Mesenchymal stem cell (in vitro differentiated cells and primary cell): ENCODE measurements around the gene FILIP1L.
A peak's percentile ranks its signal among the peaks of the same experiment; 100 is the strongest.

Source experiments
- DNase-seq: peaks from one replicate; pipeline ENCODE4 v3.0.0-alpha.2; 2013
- H2AFZ ChIP-seq: one replicate; pipeline ENCODE4 v1.6.1; 2013; ENCODE audit warnings: low read depth, mild to moderate bottlenecking, control low read depth, inconsistent platforms, low read length, moderate library complexity
- H2AK5ac ChIP-seq: 2 replicates; pipeline ENCODE4 v1.6.1; 2013; ENCODE audit warnings: low read length, moderate library complexity, mild to moderate bottlenecking, inconsistent platforms; ENCODE audit not compliant: severe bottlenecking
- H2BK120ac ChIP-seq: one replicate; pipeline ENCODE4 v1.6.1; 2013; ENCODE audit warnings: low read depth, mild to moderate bottlenecking, inconsistent platforms, low read length, moderate library complexity
- H2BK12ac ChIP-seq, 2 experiments: one replicate each; pipeline ENCODE4 v1.6.1; 2013; ENCODE audit warnings: inconsistent platforms in 2 of 2, low read length in 2 of 2, mild to moderate bottlenecking in 2 of 2, moderate library complexity in 2 of 2, control low read depth in 1 of 2
- H2BK15ac ChIP-seq: one replicate; pipeline ENCODE4 v1.6.1; 2013; ENCODE audit warnings: mild to moderate bottlenecking, low read depth, inconsistent platforms; ENCODE audit not compliant: poor library complexity, severe bottlenecking
- H2BK5ac ChIP-seq: 2 replicates; pipeline ENCODE4 v1.6.1; 2013; ENCODE audit warnings: low read depth, mild to moderate bottlenecking, low read length, control low read depth, inconsistent platforms; ENCODE audit not compliant: poor library complexity, severe bottlenecking
- H3K14ac ChIP-seq, 2 experiments: one replicate each; pipeline ENCODE4 v1.6.1; 2013; ENCODE audit warnings: inconsistent platforms in 2 of 2, low read length in 2 of 2, control low read depth in 1 of 2, mild to moderate bottlenecking in 1 of 2, moderate library complexity in 1 of 2
- H3K18ac ChIP-seq, 2 experiments: one replicate each; pipeline ENCODE4 v1.6.1; 2013; ENCODE audit warnings: inconsistent platforms in 2 of 2, low read length in 2 of 2, control low read depth in 1 of 2, low read depth in 1 of 2, mild to moderate bottlenecking in 1 of 2
- H3K23ac ChIP-seq, 2 experiments: one replicate each; pipeline ENCODE4 v1.6.1; 2013; ENCODE audit warnings: inconsistent platforms in 2 of 2, low read length in 2 of 2, mild to moderate bottlenecking in 2 of 2, moderate library complexity in 2 of 2, control low read depth in 1 of 2
- H3K27ac ChIP-seq: 2 replicates; pipeline ENCODE4 v1.5.1; 2013; ENCODE audit warnings: mild to moderate bottlenecking, moderate library complexity, low read length, control low read depth, inconsistent platforms; ENCODE audit not compliant: poor library complexity, severe bottlenecking
- H3K27me3 ChIP-seq, 2 experiments: 2 replicates each; pipeline versions ENCODE4 v1.6.1 to v1.7.0; 2013; ENCODE audit warnings: low read length in 2 of 2, mild to moderate bottlenecking in 2 of 2, moderate library complexity in 2 of 2, control low read depth in 1 of 2, inconsistent platforms in 1 of 2; ENCODE audit not compliant: control insufficient read depth in 1 of 2, insufficient read depth in 1 of 2
- H3K36me3 ChIP-seq, 2 experiments: 2 replicates each; pipeline versions ENCODE4 v1.6.1 to v1.7.0; 2013; ENCODE audit warnings: low read length in 2 of 2, control low read depth in 1 of 2, inconsistent platforms in 1 of 2, low read depth in 1 of 2, mild to moderate bottlenecking in 1 of 2; ENCODE audit not compliant: insufficient read depth in 2 of 2, control insufficient read depth in 1 of 2
- H3K4ac ChIP-seq, 2 experiments: one replicate each; pipeline ENCODE4 v1.6.1; 2013; ENCODE audit warnings: inconsistent platforms in 2 of 2, low read length in 2 of 2, mild to moderate bottlenecking in 2 of 2, moderate library complexity in 2 of 2, control low read depth in 1 of 2, low read depth in 1 of 2
- H3K4me1 ChIP-seq: 2 replicates; pipeline ENCODE4 v1.6.1; 2013; ENCODE audit warnings: low read depth, low read length, control low read depth; ENCODE audit not compliant: control insufficient read depth, insufficient read depth
- H3K4me2 ChIP-seq: 2 replicates; pipeline ENCODE4 v1.6.1; 2013; ENCODE audit warnings: low read length, mild to moderate bottlenecking, inconsistent platforms; ENCODE audit not compliant: poor library complexity, severe bottlenecking
- H3K4me3 ChIP-seq, 2 experiments: 2 replicates each; pipeline versions ENCODE4 v1.5.1 to v1.7.0; 2013; ENCODE audit warnings: low read length in 2 of 2, mild to moderate bottlenecking in 2 of 2, control low read depth in 1 of 2, low read depth in 1 of 2; ENCODE audit not compliant: insufficient read depth in 1 of 2
- H3K79me1 ChIP-seq: replicated peaks from 2 replicates; pipeline ENCODE4 v1.6.1; 2013; ENCODE audit warnings: mild to moderate bottlenecking, control low read depth, low read length, inconsistent platforms; ENCODE audit not compliant: poor library complexity, severe bottlenecking
- H3K9ac ChIP-seq: 2 replicates; pipeline ENCODE4 v1.7.0; 2013; ENCODE audit warnings: mild to moderate bottlenecking, low read length, moderate library complexity
- H3K9me3 ChIP-seq: 2 replicates; pipeline ENCODE4 v1.7.0; 2013; ENCODE audit warnings: mild to moderate bottlenecking, low read length; ENCODE audit not compliant: control insufficient read depth
- H4K8ac ChIP-seq: one replicate; pipeline ENCODE4 v1.6.1; 2013; ENCODE audit warnings: inconsistent platforms, mild to moderate bottlenecking, low read length, moderate library complexity
- H4K91ac ChIP-seq: one replicate; pipeline ENCODE4 v1.6.1; 2013; ENCODE audit warnings: mild to moderate bottlenecking, low read length, inconsistent platforms
- WGBS: methylation state at CpG from one replicate; pipeline ENCODE4 v1.1.7; 2013; ENCODE audit warnings: mixed read lengths; 5-methylcytosine and 5-hydroxymethylcytosine counted together

FILIP1L gene

DNA sequence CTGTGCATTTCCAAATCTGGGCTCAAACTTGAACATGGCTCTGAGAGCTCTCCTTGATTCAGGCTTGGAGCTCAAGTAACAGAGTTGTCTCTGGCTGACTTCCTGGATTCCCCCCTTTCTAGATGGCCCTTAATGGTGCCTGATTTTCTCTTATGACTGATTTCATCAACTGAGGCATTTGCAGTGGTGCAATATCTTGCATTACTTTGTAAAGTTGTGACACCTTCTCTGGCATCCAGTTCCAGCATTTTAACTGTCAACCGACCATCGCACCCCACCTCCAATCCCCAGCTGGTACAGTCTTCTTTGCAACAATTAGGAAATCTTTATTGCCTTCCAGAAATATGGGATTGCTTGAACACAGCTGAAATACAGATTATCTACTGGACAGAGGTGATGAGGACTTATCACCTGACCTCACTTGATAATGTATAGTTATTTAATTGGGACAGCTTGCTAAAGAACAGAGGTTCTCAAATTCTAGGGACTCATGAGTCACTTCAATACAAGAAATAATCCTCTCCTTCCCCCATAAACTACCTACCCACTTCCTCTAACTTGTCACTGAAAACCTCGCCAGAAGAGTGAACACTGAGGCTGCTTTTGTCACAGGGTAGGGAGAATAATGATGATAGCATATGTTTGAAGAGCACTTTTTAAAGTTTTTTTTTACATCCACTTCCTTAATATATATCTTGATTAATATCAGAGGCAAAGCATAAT is 41.8 kb downstream of the FILIP1L start:
- Histone ChIP-seq H2BK5ac (no peak overlapping the region), H3K9ac (no peak overlapping the region), H3K79me1 (peaks cover 2% of the 10 kb centered on the region), H3K4me1 (peaks cover 3% of the 10 kb centered on the region), H3K36me3 (no peaks in the 10 kb centered on the region), H3K14ac (no peak overlapping the region), H3K9me3 (no peaks in the 10 kb centered on the region), H2BK15ac (peak overlapping the region; percentile 60), H4K8ac (peak overlapping the region; percentile 16), H3K27ac (no peak overlapping the region), H2BK120ac (peak overlapping the region; percentile 90), H3K4ac (peak overlapping the region; percentile 66 to 87), H2AK5ac (no peak overlapping the region), H3K27me3 (no peaks in the 10 kb centered on the region), H4K91ac (no peak overlapping the region), H2BK12ac (peak overlapping the region; percentile 87 to 91), H2AFZ (no peak overlapping the region), H3K4me2 (no peak overlapping the region), H3K18ac (peak overlapping the region; percentile 17 to 86), H3K4me3 (no peak overlapping the region), H3K23ac (no peak overlapping the region)
- WGBS = 100% methylated on average over 2 of the region's 3 CpGs
- peak; percentile 45 for DNase-seq

DNA sequence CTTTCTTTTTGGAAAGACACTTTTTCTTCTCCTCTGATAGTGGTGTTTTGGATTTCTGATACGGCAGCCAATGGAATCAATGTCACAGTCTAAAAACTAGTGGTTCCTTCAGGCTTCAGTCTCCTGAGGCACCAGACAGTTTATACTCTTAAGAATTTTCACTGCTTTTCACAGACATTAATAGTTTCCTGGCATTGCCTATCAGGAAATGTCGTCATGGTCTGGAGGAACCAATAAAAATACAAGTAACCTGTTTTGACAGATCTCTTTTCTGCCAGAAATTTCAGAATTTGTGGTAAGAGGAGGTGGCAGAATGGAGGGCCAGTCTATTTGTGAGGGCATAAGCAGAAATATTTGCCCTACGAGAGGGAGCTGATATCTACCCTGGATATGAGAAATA is 44.8 kb downstream of the FILIP1L start:
- Histone ChIP-seq H3K79me1 (peaks cover 2% of the 10 kb centered on the region), H2AK5ac (no peak overlapping the region)
- WGBS = 100% methylated on average over 3 of the region's 3 CpGs

GRCh38 chr3:100068826-100069225 is 45.5 kb downstream of the FILIP1L start:
- no peak overlapping the region for H2BK5ac ChIP-seq
- H3K36me3 ChIP-seq = no peaks in the 10 kb centered on the region
- H3K27ac ChIP-seq = no peak overlapping the region
- peaks cover 1% of the 10 kb centered on the region for H3K4me1 ChIP-seq
- H3K9me3 ChIP-seq = no peaks in the 10 kb centered on the region
- H3K14ac ChIP-seq = no peak overlapping the region
- no peak overlapping the region for H2AK5ac ChIP-seq
- no peaks in the 10 kb centered on the region for H3K27me3 ChIP-seq
- no peak overlapping the region for H2AFZ ChIP-seq
- no peak overlapping the region for H3K4me3 ChIP-seq
- H3K18ac ChIP-seq = no peak overlapping the region
- H4K91ac ChIP-seq = no peak overlapping the region
- H2BK12ac ChIP-seq = no peak overlapping the region
- H4K8ac ChIP-seq = no peak overlapping the region
- no peak overlapping the region for H3K23ac ChIP-seq
- H2BK15ac ChIP-seq = no peak overlapping the region
- WGBS = 30% methylated on average over 4 of the region's 5 CpGs
- H3K79me1 ChIP-seq = peaks cover 2% of the 10 kb centered on the region
- H3K4ac ChIP-seq = no peak overlapping the region
- peak overlapping the region; percentile 52 for H2BK120ac ChIP-seq
- DNase-seq = peak; percentile 75
- H3K9ac ChIP-seq = peak overlapping the region; percentile 3
- no peak overlapping the region for H3K4me2 ChIP-seq

More for the DNA sequence above, 44.8 kb downstream of the FILIP1L start:
- H4K91ac ChIP-seq = no peak overlapping the region
- peaks cover 1% of the 10 kb centered on the region for H3K4me1 ChIP-seq
- H3K27me3 ChIP-seq = no peaks in the 10 kb centered on the region
- no peak overlapping the region for H2BK120ac ChIP-seq
- H2BK15ac ChIP-seq = no peak overlapping the region
- no peak overlapping the region for H3K4me3 ChIP-seq
- H3K18ac ChIP-seq = peak overlapping the region; percentile 49 to 72
- H3K4ac ChIP-seq = no peak overlapping the region
- peak overlapping the region; percentile 3 for H3K9ac ChIP-seq
- H3K36me3 ChIP-seq = no peaks in the 10 kb centered on the region
- H3K14ac ChIP-seq = no peak overlapping the region
- no peak overlapping the region for H3K4me2 ChIP-seq
- peak overlapping the region in 1 of 2 experiments; percentile 89 for H2BK12ac ChIP-seq
- H3K23ac ChIP-seq = no peak overlapping the region
- H2BK5ac ChIP-seq = no peak overlapping the region
- no peak overlapping the region for H2AFZ ChIP-seq
- H3K9me3 ChIP-seq = no peaks in the 10 kb centered on the region
- no peak overlapping the region for H3K27ac ChIP-seq
- no peak overlapping the region for H4K8ac ChIP-seq
- DNase-seq = no peak

- Histone ChIP-seq H2BK12ac (peak overlapping the region in 1 of 2 experiments; percentile 84), H3K4ac (peak overlapping the region in 1 of 2 experiments; percentile 51), H3K18ac (peak overlapping the region in 1 of 2 experiments; percentile 78), H3K79me1 (peaks cover 2% of the 10 kb centered on the region), H2BK15ac (no peak overlapping the region), H2AFZ (no peak overlapping the region), H4K8ac (no peak overlapping the region), H2BK120ac (no peak overlapping the region), H3K27ac (no peak overlapping the region), H3K9ac (no peak overlapping the region), H3K4me1 (no peaks in the 10 kb centered on the region), H3K27me3 (no peaks in the 10 kb centered on the region), H3K4me3 (no peak overlapping the region), H3K23ac (no peak overlapping the region), H2BK5ac (no peak overlapping the region), H3K36me3 (no peaks in the 10 kb centered on the region), H3K14ac (no peak overlapping the region), H4K91ac (no peak overlapping the region), H3K9me3 (no peaks in the 10 kb centered on the region), H3K4me2 (no peak overlapping the region), H2AK5ac (no peak overlapping the region)
- no peak for DNase-seq
These were observed 46.7 kb downstream of the FILIP1L start for GRCh38 chr3:100067589-100067988.
